Measurements from ENCODE around the gene PSPN. TPM values are rescaled to one million over a fixed set of nuclear protein-coding genes. Genes with fewer than 3 reads are reported as not detected.
A peak's percentile ranks its signal among the peaks of the same experiment; 100 is the strongest.
"Not testable (repeated sequence)": the region's sequence is repeated elsewhere in the genome, so short reads cannot be mapped to it uniquely, and the experiment has no call there.

Gene PSPN
- total RNA-seq, 2 donors from 2014 or later: 0.92 to 1.1 TPM

DNA sequence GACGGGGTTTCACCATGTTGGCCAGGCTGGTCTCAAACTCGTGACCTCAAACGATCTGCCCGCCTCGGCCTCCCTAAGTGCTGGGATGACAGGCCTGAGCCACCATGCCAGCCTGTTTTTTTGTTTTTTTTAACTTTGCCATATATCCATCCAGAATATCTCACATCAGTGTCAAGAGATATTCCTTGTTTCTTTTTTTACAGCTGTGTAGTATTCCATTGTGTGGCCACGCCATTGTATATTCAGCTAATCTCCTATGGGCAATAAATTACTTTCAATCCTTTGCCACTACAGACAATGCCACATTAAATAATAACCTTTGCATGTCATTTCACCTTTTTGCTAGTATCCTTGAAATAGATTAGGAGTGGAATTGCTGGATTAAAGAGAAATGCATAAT lies 33.6 kb upstream of the PSPN start:
- DNase-seq (no peak), ATAC-seq (no peak)
- intact Hi-C loops (cut with DNase I): no loop called here

DNA sequence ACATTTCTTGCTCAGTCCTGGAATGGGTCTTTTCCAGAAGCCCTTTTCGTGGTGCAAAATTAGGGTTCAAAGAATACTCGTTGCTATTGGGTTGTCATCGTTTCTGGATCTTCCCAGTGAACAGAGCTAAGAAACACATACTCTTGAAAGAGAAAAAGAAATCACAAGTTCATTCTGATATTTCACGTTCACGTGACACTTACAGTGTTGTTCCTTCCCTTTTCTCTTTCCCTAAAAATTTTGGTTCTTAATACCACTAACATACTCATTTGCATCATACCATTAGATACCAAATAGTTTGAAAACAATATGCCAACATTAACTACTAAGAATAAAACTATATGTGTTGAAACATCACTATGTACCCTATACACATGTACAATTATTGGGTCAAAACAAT lies 30.7 kb upstream of the PSPN start:
- DNase-seq (no peak), ATAC-seq (no peak)
- intact Hi-C loops (cut with DNase I): no loop called here

DNA sequence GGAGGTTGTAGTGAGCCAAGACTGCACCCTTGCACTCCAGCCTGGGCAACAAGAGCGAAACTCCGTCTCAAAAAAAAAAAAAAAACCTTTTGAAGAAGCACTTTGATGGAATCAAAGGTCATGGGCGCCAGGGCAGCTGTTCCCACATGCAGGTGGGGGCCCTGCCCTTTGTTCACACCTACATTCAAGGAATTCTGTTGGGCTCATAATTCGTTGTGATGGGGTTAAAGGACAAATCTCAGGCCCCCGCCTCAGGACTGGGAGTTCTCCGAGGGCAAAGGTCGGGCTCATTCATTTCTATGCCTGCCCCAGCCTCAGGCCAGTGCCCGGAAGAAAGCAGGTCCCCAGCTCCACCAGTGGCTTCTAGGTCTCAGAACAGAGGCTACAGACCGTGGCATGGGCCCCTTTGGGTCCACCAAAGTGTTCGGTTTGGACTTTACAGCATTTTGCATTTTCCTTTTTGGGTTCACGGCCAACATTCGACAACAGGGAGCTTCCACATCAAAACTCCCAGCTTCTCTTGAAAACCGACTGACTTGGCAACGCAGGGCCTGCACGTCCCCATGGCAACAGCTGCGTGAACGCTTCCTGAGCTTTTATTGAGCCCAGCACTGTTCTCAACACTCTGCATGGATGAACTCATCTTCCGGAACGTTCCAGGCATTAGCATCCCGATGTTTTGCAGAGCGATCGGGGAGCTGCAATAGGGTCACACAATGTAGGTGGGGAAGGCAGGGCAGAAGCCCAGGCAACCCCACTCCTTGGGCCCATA lies 27.3 kb upstream of the PSPN start:
- ATAC-seq (peak in 1 of 2 donors; percentile 23), DNase-seq (no peak)
- intact Hi-C loops (cut with DNase I): no loop called here

DNA sequence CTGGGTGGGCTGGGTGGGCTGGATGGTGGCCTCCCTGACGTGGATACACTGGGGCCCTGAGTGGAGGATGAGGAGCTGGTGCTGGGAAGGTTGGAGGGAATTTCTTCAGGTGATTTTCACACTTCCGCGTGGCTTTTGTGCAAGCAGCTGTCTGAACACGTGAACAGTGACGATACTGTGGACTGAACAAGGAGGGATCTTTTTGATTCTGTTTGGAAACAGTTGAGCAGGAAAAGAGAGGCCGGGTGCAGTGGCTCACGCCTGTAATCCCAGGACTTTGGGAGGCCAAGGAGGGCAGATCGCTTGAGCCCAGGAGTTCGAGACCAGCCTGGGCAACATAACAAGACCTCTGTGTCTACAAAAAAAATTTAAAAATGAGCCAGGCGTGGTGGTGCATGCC lies 26.3 kb upstream of the PSPN start:
- no peak for DNase-seq
- ATAC-seq: no peak
- intact Hi-C loops (cut with DNase I): no loop called here

DNA sequence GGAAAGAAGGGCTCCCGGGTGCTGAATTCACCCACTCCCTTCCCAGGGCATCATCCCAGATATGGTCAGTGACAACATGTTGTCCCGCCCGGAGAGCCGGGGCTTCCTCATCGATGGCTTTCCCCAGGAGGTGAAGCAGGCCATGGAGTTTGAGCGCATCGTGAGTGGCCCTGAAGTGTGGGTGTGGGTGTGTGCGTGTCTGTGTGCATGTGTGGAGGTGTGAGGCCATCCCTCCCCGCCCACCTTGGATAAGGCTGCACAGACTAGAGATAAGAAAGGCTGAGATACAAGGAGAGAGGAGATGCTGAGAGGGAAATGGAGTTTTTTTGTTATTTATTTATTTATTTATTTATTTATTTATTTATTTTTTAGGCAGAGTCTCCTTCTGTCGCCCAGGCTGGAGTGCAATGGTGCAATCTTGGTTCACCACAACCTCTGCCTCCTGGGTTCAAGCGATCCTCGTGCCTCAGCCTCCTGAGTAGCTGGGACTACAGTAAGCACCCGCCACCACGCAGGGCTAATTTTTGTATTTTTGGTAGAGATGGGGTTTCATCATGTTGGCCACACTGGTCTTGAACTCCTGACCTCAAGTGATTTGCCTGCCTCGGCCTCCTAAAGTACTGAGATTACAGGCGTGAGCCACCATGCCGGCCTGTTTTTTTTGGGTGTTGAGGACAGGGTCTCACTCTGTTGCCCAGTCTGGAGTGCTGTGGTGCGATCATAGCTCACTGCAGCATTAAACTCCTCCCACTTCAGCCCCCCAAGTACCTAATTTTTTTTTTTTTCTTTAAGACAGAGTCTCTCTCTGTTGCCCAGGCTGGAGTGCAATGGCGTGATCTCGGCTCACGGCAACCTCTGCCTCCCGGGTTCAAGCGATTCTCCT lies 24.6 kb upstream of the PSPN start:
- DNase-seq, ATAC-seq: not testable (repeated sequence)

DNA sequence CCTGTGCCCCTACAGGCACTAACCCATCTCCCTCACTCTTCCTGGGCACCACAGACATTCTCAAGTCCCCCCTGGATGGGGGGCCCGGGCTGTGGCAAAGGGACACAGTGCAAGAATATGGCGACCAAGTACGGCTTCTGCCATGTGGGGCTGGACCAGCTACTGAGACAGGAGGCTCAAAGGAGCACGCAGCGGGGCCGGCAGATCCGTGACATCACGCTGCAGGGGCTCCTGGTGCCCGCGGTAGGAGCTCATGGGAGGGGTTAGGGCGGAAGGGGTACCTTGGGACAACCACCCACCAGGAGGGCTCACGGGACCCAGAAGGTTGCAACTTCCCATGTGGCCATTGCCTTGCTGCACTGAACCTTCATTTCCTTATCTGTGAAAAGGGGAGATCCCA lies 20.6 kb upstream of the PSPN start:
- intact Hi-C loops (cut with DNase I): no loop called here
- no peak for ATAC-seq
- DNase-seq: no peak

More for the DNA sequence above, 24.6 kb upstream of the PSPN start:
- intact Hi-C loops (cut with DNase I): not testable (repeated sequence)

DNA sequence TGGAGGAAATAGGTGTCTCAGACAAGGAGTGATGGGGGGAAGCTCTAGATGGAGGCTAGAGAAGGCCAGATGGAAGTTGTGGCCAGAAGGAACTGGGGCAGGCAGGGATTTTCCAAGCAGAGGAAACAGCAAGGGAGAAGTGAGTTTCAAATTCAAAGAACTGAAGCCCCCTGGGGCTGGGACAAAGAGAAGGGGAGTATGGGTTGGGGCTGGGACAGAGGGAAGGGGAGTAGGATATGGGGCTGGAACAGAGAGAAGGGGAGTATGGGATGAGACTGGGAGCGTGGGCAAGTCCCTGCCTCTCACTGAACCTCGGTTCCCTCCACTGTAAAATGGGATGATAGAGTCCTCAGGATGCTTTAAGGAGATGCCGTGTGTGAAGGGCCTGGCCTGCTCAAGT lies 19.1 kb upstream of the PSPN start:
- ATAC-seq: no peak
- no peak for DNase-seq
- intact Hi-C loops (cut with DNase I): no loop called here

DNA sequence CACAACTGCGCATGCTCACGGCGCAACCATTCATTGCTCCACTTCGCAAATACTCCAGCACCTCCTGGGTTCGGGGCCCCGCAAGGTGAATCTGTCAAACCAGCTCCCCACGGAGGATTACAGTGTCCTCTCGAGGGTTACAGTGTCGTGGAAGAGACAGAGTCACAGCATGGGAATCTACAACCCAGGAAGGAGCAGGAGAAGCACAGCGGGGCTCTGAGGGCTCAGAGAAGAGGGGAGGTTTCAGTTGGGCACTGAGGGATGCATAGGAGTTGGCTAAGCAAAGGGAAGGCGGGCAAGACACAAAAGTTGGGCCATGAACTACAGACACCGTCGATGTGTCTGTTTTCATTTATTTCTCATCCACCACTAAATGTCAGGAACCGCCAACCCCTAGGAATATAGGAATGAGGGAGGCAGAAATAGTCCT lies 18.3 kb upstream of the PSPN start:
- DNase-seq: no peak
- intact Hi-C loops (cut with DNase I): no loop called here
- no peak for ATAC-seq

DNA sequence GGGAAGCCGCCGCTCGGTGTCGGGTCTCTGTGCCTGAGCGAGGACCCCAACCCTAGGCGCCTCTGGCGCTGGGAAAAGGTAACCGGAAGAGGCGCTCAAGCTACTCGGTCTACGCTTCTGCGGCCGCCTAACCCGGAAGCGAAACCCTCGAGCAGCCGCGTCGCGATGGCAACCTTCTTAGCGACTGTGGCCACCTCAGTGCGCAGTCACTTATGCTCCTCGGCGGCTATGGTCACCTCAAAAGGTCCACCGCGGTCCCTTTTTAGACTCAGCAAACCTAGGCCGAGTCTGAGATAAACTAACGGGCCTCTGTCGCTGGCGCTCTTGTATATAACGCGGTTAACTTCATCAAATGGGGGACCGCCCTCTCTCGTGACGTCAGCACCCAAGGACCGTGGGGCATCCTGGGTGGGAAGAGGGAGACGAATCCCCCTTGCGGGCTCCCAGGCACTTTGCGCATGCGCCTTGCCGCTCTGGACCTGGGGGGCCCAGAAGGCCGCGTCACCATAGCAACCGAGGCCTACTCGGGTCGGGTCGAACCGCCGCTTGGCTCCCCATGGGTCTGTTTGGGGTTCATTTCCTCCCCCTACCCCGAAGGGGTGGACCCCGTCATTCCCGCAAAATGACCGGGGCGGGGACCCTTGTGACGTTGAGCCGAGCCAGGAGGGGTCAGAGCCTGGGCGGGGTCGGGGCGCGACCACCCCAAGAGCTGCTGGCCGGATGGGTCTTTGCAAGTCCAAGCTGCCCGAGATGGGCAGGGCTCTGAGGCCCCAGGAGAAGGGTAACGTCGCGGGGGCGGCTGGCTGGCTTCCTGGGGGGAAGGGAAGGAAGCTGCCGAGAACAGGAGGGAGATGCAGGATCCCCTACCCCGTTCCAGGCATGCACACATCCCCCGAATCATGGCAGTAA lies 17.6 kb upstream of the PSPN start, which contains the start of gene GTF2F1:
GTF2F1 (minus strand) TSS at position 91 of the 909 bp plus-strand sequence. CDS start 169 bp downstream, outside the sequence.
- ATAC-seq (peak; percentile 95 to 96), DNase-seq (peak; percentile 97)
- intact Hi-C loops (cut with DNase I): no loop called here

DNA sequence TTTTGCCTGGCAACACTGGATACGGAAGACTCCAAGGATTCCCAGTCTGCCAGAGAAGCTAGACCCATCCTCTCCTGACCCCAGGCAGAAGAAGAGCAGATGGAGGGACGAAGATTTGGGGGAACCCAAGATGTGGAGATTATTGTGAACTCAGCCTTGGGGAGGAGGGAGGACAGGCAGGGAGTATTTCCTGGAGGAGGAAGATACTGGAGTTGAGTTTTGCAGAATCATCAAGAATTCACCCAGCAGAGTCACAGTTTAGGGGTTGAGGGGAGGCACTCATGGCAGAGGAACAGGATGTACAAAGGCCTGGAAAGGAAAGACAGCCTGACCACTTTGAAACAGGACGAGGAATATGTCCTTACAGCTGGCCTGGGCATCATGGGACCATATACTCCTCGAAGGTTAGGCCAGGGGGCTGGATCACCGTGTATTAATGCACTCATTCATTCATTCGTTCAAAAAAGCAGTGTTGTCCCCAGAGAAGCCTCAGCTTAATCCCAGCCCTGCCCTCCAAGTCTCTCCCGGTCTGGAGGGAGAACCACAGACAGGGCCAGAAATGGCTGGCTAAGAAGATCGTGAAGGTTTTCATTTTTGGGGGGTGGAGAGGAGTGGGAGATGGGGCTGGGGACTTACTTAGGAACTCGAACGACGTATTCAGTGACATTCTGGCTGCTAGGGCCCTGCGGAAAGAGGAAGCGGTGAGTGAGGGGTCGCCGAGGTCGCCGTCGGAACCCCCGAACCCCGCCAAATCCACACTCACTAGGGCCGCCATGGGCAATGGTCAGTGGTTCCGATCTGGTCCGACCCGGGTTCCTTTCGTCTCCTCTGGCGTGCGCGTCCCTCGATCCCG lies 16.7 kb upstream of the PSPN start:
- ATAC-seq (no peak), DNase-seq (no peak)
- intact Hi-C loops (cut with DNase I): no loop called here

DNA sequence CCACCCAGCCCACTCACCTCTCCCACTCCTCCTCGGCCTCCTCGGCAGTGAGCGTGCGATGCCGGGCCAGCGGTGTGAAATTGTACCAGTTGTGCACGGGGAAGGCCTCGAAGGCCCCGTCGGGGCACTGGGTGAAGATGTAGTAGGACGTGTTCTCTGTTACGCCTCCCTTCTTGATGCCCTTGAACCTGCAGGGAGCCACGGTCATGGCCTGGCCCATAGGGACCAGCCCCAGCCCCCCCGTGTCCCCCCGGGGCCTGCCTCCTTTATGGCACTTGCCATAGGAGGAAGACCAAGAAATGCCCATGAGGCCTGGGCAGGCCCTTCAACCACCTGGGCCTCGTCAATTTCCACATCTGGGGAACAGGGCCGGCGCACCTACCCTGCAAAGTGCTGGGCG lies 11.6 kb upstream of the PSPN start:
- intact Hi-C loops (cut with DNase I): no loop called here
- ATAC-seq (no peak), DNase-seq (no peak)

DNA sequence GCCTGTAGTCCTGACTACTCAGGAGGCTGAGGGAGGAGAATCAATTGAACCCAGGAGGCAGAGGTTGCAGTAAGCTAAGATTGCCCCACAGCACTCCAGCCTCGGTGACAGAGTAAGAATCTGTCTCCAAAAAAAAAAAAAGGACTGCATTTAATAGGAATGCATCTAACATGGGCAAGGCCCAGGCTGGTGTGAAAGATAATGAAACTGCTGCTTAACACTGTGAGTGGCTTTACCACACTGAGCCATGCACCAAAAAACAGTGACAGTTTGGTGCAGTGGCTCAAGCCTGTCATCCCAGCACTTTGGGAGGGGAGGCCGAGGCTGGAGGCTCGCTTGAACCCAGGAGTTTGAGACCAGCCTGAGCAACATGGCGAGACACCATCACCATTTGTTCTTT lies 8.6 kb upstream of the PSPN start:
- intact Hi-C loops (cut with DNase I): no loop called here

DNA sequence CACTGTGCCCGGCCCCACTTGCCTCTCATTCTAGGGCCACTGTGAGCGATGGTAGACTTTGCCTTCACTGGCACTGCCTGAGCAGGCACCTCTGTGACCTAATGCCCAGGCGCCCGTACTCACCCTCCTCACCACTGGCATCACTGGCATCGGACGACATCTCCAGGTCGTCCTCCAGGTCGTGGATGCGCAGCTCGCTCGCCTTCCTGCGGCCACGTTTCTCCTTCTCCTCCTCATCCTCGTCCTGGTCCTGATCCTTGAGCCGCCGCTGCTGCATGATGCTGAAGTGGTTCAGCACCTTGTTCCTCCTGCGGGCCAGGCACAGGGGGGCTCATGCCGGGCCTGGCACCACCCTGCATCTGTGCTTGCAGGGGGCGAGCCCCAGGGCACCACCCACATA lies 7.5 kb upstream of the PSPN start:
- intact Hi-C loops (cut with DNase I): no loop called here
- DNase-seq (no peak), ATAC-seq (no peak)

More for the DNA sequence above, 8.6 kb upstream of the PSPN start:
- ATAC-seq (no peak), DNase-seq (no peak)

DNA sequence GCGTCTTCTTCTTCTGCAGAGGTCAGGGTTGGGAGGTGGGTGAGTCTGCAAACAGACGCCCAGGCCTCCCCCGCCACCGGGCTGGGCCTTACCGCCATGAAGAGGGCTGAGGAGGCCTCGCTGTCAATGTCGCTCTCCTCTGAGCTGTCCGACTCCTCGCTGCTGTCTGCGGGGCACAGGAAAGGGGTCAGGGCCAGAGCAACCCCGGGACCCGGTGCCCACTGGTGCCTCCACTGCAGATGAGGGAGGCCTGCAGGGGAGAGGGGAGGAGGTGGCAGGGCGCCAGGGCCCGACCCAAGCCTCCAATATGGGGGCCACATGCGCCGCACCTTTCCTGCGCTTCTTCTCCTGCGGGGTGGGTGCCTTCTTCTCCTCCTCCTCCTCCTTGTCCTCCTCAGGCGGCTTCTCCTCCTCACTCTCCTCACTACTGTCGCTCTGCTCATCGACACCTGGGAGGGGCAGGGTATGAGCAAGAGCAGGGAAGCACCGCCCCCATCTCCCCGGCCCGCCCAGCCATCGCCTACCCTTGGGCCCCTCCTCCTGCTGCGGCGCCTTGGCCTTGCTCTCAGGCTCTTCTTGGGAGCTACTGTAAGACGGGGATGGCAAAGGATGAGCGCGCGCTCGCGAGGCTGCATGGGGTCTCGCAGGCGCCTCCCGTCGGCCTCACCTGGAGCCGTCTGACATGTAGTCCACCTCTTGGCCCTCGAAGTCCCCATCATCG lies 5.5 kb upstream of the PSPN start:
- DNase-seq (no peak), ATAC-seq (no peak)
- intact Hi-C loops (cut with DNase I): no loop called here

DNA sequence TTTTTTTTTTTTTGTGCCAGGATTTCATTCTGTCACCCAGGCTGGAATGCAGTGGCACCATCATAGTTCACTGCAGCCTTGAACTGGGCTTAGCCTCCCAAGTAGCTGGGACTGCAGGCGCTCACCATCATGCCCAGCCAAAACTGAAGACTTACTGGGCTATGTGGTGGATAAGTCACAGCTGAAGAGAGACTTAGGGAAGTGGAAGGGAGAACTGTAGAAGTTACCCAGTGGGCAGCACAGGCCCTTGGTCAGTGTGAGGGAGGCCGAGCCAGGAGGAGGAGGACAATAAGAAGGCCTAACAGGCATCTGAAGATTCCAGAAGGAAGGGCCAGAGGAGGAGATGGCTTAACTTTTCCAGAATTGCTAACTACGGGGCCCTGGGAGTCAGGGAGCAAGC lies 4.0 kb upstream of the PSPN start:
- intact Hi-C loops (cut with DNase I): no loop called here
- DNase-seq (no peak), ATAC-seq (no peak)

DNA sequence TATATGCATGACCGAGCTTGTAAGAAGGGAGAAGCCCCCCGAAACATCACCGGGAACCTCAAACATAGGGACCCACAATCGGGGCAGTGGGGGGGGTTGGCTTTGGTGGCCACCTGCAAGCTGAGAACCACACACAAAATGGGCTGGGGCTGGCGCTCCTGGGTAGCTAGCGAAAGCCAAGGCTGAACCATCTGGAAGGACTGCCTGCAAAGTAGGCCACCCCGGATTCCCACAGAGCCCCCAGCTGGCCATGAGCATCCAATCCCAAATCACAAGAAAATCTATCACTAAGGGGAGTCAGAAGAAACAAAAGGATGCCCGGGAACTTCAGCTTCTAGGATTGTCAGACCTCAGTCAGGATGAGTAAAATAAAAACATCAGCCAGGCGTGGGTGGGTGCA lies 2.8 kb upstream of the PSPN start:
- no peak for DNase-seq
- no peak for ATAC-seq
- intact Hi-C loops (cut with DNase I): no loop called here

DNA sequence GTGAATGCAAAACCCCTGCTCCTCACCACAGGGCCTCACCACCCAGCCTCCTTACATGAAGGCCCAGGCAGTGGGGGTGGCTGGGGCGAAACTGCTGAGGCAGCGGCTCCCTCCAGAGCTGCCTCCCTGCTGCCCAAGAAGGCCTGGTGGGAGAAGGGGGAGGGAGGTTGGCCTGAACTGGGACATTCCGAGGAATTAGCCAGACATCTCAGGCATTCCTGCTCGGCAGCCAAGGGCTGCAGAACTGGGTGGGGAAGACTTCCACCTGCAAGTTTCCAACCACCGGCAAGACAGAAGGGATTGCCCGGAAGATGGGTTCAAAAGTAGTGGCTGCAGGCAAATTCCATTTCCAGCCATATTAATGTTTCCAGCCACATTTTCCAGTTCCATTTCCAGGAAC lies 2.3 kb upstream of the PSPN start:
- intact Hi-C loops (cut with DNase I): no loop called here
- ATAC-seq (no peak), DNase-seq (no peak)

All from left cardiac atrium (tissue), 4 donors.